ENCODE data around the gene MAP1LC3B2.

GRCh38 chr12:116525418-116526001, 33.7 kb upstream of the MAP1LC3B2 start:
- no peak for TF ChIP-seq POLR2A (IDR thresholded peaks at IDR 0.05)
- TF ChIP-seq CTCF (IDR thresholded peaks at IDR 0.05): no peak
- TF ChIP-seq POLR2AphosphoS5 (IDR thresholded peaks at IDR 0.05): peak in 1 of 3 donors; percentile 54
- TF ChIP-seq EP300 (IDR thresholded peaks at IDR 0.05): no peak

All from stomach (tissue), 4 donors.